GM12864 (cell line): ENCODE data around the gene TUBA4A.
A peak's percentile ranks its signal among the peaks of the same experiment; 100 is the strongest.

Experiments
- DNase-seq: peaks from one replicate; pipeline ENCODE4 v3.0.0-alpha.2; 2011; ENCODE audit warnings: low read depth
- H3K4me3 ChIP-seq: 2 replicates; pipeline ENCODE4 v1.5.1; 2011; ENCODE audit warnings: mild to moderate bottlenecking, low read depth, low read length, control low read depth
- CTCF ChIP-seq: IDR thresholded peaks from 2 replicates; pipeline ENCODE4 v1.5.1; 2011; ENCODE audit warnings: low read depth, mild to moderate bottlenecking, moderate library complexity, low read length, control low read depth, inconsistent platforms; ENCODE audit errors: missing control alignments

The TUBA4A gene

DNA sequence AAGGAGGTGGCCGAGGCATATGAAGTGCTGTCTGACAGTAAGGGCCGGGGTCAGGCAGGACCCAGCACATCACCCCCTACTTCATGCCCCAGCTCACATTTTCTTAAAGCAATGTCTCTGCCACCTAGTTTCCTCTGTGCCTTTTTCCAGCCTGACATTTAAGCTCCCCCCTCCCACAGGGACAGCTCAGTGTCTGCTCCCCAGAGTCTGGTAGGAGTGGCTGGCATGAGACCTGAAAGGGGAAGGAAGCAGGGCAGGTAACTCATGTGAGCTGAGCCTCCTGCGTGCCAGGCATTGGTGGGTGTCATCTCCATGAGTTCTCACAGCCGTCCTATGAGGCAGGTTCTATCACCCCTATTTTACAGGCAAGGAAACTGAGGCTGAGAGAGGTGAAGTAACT, 26.9 kb upstream of the TUBA4A start:
- no peak for TF ChIP-seq CTCF
- no peak overlapping the region; the same call in 1 of the 2 replicates for H3K4me3 ChIP-seq
- no peak for DNase-seq

DNA sequence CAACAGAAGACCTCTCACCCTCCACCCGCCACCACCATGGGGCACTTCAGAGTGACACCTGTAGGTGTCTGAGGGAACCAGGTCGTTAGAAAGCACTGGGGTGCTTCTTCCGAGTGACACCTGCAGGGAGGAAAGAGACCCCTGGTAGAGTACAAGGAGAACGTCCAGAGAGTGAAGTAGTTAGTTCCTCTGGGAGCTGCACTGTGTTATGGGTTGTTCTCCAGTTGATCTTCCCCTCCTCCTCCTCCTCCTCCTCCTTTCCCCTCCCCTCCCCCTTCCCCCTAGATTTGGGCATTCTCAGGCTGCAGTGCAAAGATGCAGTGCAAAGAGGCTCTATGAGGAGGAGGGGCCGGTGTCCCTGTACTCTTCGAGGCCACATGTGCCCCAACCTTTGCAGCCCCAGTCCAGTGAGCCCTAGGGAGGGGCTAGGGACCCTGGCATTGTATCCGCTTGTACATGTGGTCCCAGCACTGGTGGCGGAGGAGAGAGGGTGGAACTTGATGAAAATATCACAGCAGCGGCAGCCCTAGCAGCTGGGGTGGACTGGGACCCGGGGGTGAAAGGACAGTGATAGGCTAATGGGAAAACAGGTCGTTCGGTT, 26.3 kb upstream of the TUBA4A start:
- DNase-seq = no peak
- H3K4me3 ChIP-seq = peak overlapping the region; percentile 76
- peak; percentile 27 for TF ChIP-seq CTCF

GRCh38 chr2:219279151-219279915, 25.6 kb upstream of the TUBA4A start, which contains the start of gene DNAJB2:
TSS of gene DNAJB2 (plus strand) at chr2:219279366. CDS start at chr2:219279834, 468 bp downstream.
- DNase-seq = peak; percentile 93
- peak within 1 kb of the TSS; percentile 76 for H3K4me3 ChIP-seq
- TF ChIP-seq CTCF = no peak

DNA sequence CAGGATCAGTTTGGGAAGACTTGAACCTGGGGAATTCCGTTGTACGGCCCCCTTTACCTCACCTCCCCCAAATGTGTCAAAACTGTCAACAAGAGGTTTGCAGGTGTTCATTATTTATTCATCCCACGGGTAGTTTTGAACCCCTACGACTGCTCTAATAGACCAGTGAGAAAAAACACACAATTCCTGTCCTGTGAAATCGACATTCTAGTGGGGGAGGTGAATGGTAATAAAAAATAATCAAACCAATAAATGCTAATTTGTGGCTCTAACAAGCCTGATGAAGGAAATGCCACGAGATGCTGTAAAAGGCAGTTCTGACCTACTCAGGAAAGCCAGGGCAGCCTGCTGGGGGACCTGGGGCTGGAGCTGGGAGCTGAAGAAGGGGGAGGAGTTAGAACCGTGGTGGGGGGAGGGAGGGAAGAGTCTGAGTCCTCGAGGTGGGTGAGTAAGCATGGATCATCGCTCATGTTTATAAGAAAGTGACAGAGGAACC, 25.0 kb upstream of the TUBA4A start:
- TF ChIP-seq CTCF = no peak
- H3K4me3 ChIP-seq = peak overlapping the region; percentile 60
- no peak for DNase-seq

DNA sequence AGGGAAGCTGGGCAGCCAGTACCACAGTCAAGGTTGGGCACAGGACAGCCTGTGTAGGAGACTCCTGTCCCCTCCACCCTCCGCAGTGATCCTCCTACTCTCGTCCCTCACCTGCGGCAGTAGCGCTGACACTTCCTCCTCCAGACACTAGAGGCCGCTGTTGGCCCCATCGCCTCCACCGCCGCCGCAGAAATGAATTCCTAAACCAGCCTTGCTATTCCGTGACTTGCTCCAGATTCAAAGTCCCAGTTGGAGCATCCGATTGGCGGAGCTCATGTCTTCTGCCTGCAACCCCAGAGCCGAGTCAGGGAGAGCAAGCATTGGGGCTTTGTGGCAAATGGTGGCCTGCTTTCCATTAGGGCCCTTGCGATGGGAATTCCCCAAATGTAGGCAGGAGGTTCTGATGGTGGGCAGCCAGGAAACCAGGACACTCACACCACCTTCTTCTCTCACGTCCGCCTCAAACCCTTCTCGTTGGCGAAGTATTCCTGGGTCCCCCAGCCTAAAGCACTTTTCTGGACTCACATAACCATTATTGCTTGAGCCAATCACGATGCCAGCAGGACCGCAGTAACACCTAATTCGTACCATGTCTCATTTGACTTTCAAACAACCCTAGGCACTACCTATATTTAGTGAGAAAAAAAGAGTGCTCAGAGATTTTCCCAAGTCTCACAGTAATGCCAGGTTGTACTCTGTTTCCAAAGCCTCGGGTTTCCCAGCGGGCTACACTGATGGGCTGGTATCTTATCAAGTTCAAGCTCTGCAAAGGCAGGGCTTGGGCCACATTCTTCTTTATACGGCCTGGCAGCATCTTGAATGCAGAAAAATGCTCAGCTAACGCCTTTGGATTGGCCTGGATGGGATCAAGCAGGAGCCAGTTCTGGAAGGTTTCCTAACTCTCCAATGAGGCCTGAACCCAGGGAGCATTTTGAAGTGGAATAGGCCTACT, 24.3 kb upstream of the TUBA4A start:
- H3K4me3 ChIP-seq = peak overlapping the region; percentile 60

More for the DNA sequence above, 24.3 kb upstream of the TUBA4A start:
- peak; percentile 99 for TF ChIP-seq CTCF
- no peak for DNase-seq
